Cardiac muscle cell (in vitro differentiated cells and primary cell): ENCODE results near the gene GARIN5B. TPM values are rescaled to one million over a fixed set of nuclear protein-coding genes. Genes with fewer than 3 reads are reported as not detected.

Source experiments
- DNase-seq, 2 donors: peaks; one replicate each; pipeline versions ENCODE4 v3.0.0 to v3.0.0-alpha.2; 2010 to 2017; ENCODE audit warnings: low read depth in 1 of 2, low spot score in 1 of 2
- H3K27ac ChIP-seq: fragments of 200-600 bp; sonication (generic); 2 replicates; pipeline ENCODE4 v1.5.1; 2016
- H3K27me3 ChIP-seq: fragments of 200-600 bp; sonication (generic); 2 replicates; pipeline ENCODE4 v1.6.0; 2016; ENCODE audit warnings: control low read depth
- H3K36me3 ChIP-seq: fragments of 200-600 bp; sonication (generic); 2 replicates; pipeline ENCODE4 v1.5.1; 2016; ENCODE audit warnings: control low read depth
- H3K4me1 ChIP-seq: fragments of 200-600 bp; sonication (generic); 2 replicates; pipeline ENCODE4 v1.8.1; 2017; ENCODE audit warnings: low read depth, mild to moderate bottlenecking, mixed run types
- H3K4me3 ChIP-seq: fragments of 200-600 bp; sonication (generic); 2 replicates; pipeline ENCODE4 v1.5.1; 2016; ENCODE audit warnings: mild to moderate bottlenecking
- H3K9me3 ChIP-seq: fragments of 200-600 bp; sonication (generic); 2 replicates; pipeline ENCODE4 v1.5.1; 2017; ENCODE audit warnings: low read depth, mild to moderate bottlenecking, control low read depth
- polyA plus RNA-seq: library from polyadenylated mRNA; unstranded; fragments of >200 nt; fragmentation: Nextera tagmentation; extraction: Ambion mirVana; gene quantifications from 2 replicates; pipeline ENCODE4 v1.2.1, GENCODE V29; 2016
- total RNA-seq: library from RNA; depleted of rRNA; stranded (reverse); fragments of >200 nt; gene quantifications from 2 replicates; pipeline ENCODE4 v1.2.3, GENCODE V29; 2016
- TF ChIP-seq, protein P1 (sequence below): IDR thresholded peaks from 2 replicates; pipeline ENCODE4 v1.5.1; 2012; ENCODE audit warnings: low read depth, mild to moderate bottlenecking, low read length

The GARIN5B gene
- total and polyA plus RNA-seq, 2 experiments from 2014 or later, result not detected

DNA sequence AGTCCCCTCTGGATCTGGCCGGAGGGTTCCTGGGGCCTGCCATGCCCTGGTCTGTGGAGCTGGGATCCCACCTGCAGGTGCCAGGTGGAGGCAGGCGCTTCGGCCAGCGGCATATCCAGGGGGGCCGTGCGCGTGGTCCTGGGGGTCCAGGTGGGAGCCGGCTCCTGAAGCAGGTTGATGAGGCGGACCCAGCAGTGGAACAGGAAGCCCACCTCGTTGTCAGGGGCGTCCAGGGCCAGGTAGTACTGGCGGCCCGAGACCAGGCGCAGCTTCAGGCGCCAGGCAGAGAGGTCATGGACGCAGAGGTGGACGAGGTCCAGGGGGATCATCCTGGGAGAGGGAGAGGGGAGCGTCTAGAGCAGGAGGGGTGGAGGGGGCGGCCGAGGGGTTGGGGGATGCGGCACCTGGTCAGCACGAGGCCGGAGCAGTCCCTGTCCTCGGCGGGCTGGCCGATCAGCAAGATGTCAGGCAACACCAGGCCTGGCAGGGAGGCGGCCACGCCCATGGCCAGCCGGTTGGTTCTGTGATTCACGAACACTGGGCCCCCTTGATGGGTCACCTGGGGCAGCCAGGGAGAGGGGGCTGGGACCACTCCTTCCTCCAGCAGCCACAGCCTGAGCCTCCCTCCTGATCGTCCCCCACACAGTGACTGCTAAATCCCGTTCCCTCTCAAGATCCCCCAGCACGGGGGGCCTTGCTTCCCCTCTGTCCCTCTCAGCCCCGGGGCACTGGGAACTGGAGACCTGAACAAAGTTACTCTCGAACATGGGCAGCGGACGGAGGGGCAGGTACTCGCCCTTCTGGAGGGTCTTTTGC, 678 bp downstream of the GARIN5B start:
- H3K27ac ChIP-seq, result no peak overlapping the region
- H3K36me3 ChIP-seq, result no peaks in the 10 kb centered on the region
- H3K27me3 ChIP-seq, result peaks cover 1% of the 10 kb centered on the region
- TF ChIP-seq, protein P1, sequence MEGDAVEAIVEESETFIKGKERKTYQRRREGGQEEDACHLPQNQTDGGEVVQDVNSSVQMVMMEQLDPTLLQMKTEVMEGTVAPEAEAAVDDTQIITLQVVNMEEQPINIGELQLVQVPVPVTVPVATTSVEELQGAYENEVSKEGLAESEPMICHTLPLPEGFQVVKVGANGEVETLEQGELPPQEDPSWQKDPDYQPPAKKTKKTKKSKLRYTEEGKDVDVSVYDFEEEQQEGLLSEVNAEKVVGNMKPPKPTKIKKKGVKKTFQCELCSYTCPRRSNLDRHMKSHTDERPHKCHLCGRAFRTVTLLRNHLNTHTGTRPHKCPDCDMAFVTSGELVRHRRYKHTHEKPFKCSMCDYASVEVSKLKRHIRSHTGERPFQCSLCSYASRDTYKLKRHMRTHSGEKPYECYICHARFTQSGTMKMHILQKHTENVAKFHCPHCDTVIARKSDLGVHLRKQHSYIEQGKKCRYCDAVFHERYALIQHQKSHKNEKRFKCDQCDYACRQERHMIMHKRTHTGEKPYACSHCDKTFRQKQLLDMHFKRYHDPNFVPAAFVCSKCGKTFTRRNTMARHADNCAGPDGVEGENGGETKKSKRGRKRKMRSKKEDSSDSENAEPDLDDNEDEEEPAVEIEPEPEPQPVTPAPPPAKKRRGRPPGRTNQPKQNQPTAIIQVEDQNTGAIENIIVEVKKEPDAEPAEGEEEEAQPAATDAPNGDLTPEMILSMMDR, result no peak
- H3K4me1 ChIP-seq, result no peaks in the 10 kb centered on the region
- H3K9me3 ChIP-seq, result no peaks in the 10 kb centered on the region
- H3K4me3 ChIP-seq, result no peak overlapping the region
- no peak for DNase-seq

DNA sequence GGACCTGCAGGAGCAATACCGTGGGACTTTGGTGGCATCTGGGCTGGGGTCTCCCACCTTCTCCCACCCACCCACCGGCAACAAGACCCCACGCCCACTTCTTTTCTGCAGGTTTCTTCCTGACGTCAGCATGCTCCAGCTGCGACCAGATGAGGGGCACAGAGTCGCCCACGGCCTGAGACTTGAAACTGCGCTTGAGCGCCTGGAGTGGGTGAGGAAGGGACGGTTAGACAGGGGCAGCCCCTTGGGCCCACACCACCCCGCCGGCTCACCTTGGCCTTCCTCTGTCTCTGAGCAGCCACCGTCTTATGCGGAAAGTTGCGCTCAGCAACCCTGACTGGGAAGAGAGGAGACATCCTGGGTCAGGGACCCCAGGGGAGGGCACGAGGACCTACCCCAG, 2.2 kb downstream of the GARIN5B start:
- H3K36me3 ChIP-seq, result no peaks in the 10 kb centered on the region
- peaks cover 16% of the 10 kb centered on the region for H3K27me3 ChIP-seq
- H3K27ac ChIP-seq, result no peak overlapping the region
- no peak overlapping the region for H3K4me3 ChIP-seq
- DNase-seq, result no peak
- no peaks in the 10 kb centered on the region for H3K4me1 ChIP-seq
- no peaks in the 10 kb centered on the region for H3K9me3 ChIP-seq
- TF ChIP-seq, protein P1, result no peak

DNA sequence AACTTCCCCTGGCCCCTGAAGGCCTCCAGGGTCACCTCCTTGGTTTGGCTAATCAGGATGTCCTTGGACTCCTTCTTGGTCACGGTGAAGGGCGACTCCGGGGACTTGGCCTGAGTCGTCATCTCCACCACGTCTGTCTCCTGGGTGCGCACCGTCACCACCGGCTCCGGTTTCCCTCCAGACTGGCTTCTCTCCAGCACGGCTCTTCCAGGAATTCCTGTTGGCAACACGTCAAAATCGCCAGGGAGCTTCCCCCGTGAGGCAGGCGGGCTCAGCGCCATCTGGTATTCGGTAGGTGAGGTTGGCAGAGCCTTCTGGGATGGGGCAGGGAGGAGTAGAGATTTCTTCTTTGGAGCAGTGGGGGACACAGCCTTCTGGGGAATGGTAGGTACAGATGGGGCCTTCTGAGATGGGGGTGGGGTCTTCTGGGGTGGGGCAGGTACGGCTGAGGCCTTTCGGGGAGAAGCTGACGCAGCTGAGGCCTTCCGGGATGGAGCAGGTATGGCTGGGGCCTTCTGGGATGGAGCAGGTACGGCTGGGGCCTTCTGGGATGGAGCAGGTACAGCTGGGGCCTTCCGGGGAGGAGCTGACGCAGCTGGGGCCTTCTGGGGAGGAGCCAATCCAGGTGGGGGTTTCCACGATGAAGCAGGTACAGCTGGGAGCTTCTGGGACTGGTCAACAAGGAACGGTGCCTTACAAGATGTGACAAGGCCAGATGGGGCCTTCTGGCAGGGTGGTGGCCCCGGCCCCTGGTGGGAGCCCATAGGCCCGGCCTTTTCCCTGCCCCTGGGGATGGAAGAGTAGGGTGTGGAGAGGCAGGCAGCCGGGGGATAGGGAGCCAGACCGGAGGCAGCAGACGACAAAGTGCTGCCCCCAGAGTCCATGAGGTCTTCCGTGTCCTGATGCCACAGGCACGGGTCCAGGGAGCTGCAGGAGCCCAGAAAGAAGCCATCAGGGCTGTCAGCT, 3.8 kb downstream of the GARIN5B start:
- no peak for DNase-seq
- H3K27ac ChIP-seq, result no peak overlapping the region
- no peaks in the 10 kb centered on the region for H3K4me1 ChIP-seq
- peaks cover 33% of the 10 kb centered on the region for H3K27me3 ChIP-seq
- no peaks in the 10 kb centered on the region for H3K36me3 ChIP-seq
- TF ChIP-seq, protein P1, result no peak
- H3K4me3 ChIP-seq, result no peak overlapping the region
- no peaks in the 10 kb centered on the region for H3K9me3 ChIP-seq

DNA sequence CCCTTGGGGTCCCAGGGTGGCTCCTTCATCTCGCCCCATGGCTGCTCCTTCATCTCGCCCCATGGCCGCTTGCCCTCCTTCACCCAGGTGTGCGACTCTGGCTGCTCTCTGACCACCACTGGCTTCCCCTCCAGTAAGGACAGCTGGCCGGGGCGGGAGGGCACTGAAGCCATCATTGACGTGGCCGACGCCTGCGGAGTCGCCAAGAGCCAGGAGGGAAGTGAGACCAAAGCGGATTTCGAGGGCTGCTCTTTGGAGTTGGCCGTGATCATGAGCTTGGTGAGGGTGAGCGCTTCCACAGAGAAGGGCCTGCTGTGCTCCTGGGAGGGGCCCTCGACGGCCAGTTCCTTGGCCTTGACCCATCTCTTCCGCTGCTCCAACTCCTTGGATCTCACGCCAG, 4.6 kb downstream of the GARIN5B start:
- Histone ChIP-seq H3K4me1 (no peaks in the 10 kb centered on the region), H3K9me3 (no peaks in the 10 kb centered on the region), H3K27ac (no peak overlapping the region), H3K4me3 (no peak overlapping the region), H3K27me3 (peaks cover 40% of the 10 kb centered on the region), H3K36me3 (no peaks in the 10 kb centered on the region)
- DNase-seq, result no peak
- TF ChIP-seq, protein P1, result no peak

DNA sequence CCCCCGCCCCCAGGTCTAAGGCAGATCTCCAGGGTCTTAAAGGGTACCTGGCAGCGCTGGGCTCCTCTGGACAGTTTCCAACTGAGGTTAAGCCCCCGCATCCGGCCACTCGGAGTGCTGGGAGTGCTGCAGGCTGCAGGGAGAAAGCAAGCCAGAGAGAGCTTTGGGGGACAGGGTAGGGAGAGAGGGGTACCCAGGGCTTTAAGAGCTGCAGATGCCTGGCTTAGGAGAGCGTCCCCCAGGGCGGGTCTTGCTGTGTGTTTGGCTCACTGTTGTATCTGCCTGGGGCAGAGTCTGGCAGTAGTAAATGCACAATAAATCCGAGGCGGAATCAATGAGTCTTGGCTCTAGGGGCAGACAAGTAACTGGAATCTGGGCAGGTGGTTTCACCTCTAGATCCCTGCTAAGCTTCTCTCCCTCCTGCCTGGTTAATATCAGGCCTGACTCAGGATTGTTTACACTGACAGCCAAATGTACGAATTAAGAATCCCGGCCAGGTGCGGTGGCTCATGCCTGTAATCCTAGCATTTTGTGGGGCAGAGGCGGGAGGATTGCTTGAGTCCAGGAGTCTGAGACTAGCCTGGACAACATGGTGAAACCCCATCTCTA, 7.7 kb downstream of the GARIN5B start:
- no peak overlapping the region for H3K27ac ChIP-seq
- no peaks in the 10 kb centered on the region for H3K36me3 ChIP-seq
- peaks cover 62% of the 10 kb centered on the region for H3K27me3 ChIP-seq
- no peaks in the 10 kb centered on the region for H3K4me1 ChIP-seq
- no peaks in the 10 kb centered on the region for H3K9me3 ChIP-seq
- TF ChIP-seq, protein P1, result no peak
- no peak overlapping the region for H3K4me3 ChIP-seq
- no peak for DNase-seq
